Kidney glomerular epithelial cell (primary cell): ENCODE results near the gene IPO8.
"Not testable (repeated sequence)": the region's sequence is repeated elsewhere in the genome, so short reads cannot be mapped to it uniquely, and the experiment has no call there.

Experiments
- DNase-seq: peaks from one replicate; lab custom pipeline; 2025; lab: John Stamatoyannopoulos, UW

IPO8 gene

GRCh38 chr12:30687265-30687986, 8.2 kb downstream of the IPO8 start:
- no peak for DNase-seq

- no peak for DNase-seq
These were observed 16.4 kb downstream of the IPO8 start for GRCh38 chr12:30679241-30679640.

GRCh38 chr12:30678221-30678620, 17.4 kb downstream of the IPO8 start:
- DNase-seq, result no peak

GRCh38 chr12:30661210-30661609, 34.5 kb downstream of the IPO8 start:
- DNase-seq, result no peak

- DNase-seq, result no peak
These were observed 43.5 kb downstream of the IPO8 start for GRCh38 chr12:30652034-30652696.

GRCh38 chr12:30646821-30647220, 48.8 kb downstream of the IPO8 start:
- no peak for DNase-seq

- no peak for DNase-seq
These were observed 52.3 kb downstream of the IPO8 start for GRCh38 chr12:30643366-30643765.

- DNase-seq, result no peak
These were observed 55.3 kb downstream of the IPO8 start for GRCh38 chr12:30640392-30640791.

- DNase-seq, result no peak
These were observed 60.3 kb downstream of the IPO8 start for GRCh38 chr12:30635385-30635784.

GRCh38 chr12:30631740-30632139, 63.9 kb downstream of the IPO8 start:
- DNase-seq, result no peak

- no peak for DNase-seq
These were observed 64.7 kb downstream of the IPO8 start for GRCh38 chr12:30630979-30631285.

- DNase-seq, result no peak
These were observed 65.3 kb downstream of the IPO8 start for GRCh38 chr12:30630076-30630978.

- no peak for DNase-seq
These were observed 68.8 kb downstream of the IPO8 start for GRCh38 chr12:30626847-30627246.

GRCh38 chr12:30624009-30624408, 71.7 kb downstream of the IPO8 start:
- no peak for DNase-seq

GRCh38 chr12:30622509-30622908, 73.2 kb downstream of the IPO8 start:
- no peak for DNase-seq

- not testable (repeated sequence) for DNase-seq
These were observed 73.9 kb downstream of the IPO8 start for GRCh38 chr12:30621663-30622241.

GRCh38 chr12:30617346-30618016, 78.2 kb downstream of the IPO8 start:
- DNase-seq, result no peak

GRCh38 chr12:30614031-30614430, 81.6 kb downstream of the IPO8 start:
- no peak for DNase-seq

GRCh38 chr12:30613119-30613830, 82.4 kb downstream of the IPO8 start:
- DNase-seq, result no peak

GRCh38 chr12:30610718-30611117, 85.0 kb downstream of the IPO8 start:
- DNase-seq, result no peak

- DNase-seq, result not testable (repeated sequence)
These were observed 85.8 kb downstream of the IPO8 start for GRCh38 chr12:30609819-30610218.
